Dedifferentiated amniotic fluid mesenchymal stem cell (primary cell): ENCODE results near the gene CPOX.
A peak's percentile ranks its signal among the peaks of the same experiment; 100 is the strongest.

Source experiments
- DNase-seq: peaks from one replicate; pipeline ENCODE4 v3.0.0-alpha.2; 2016; ENCODE audit errors: extremely low spot score

Gene CPOX

GRCh38 chr3:98596087-98596486 lies 2.7 kb upstream of the CPOX start:
- DNase-seq = no peak

- DNase-seq = no peak
Observed at GRCh38 chr3:98594628-98595324, 1.4 kb upstream of the CPOX start.

- DNase-seq = no peak
Observed at GRCh38 chr3:98592345-98592935, 971 bp downstream of the CPOX start.

DNA sequence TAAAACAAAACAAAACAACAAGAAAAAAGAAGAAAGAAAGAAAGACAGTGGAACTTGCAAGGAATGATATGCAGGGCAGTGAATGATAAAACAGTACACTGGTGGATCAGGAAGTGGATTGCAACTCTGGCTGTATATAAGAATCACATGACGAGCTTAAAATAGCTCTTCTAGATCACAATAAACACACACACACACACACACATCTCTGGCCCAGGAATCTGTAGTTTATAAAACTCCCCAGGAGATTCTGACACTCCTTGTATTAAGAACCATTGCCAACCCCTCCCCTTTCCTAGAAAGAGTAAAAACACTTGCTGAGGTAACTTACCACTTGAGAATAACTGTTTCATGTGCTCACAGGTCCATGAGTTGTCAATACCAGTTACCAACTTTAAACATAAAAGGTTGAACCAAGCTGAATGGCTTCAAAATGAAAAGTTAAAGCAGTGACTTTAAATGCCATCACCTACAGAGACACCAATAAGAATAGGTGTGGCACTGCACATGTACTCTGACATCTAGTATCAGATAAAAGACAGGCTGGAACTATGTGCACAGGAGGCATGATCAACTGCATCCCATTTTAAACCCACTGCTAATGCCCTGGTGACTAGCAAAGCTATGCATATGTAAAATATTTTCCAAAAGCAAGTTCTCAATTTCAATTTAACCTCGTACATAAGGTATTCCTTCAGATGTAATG lies 3.9 kb downstream of the CPOX start:
- DNase-seq = no peak

- no peak for DNase-seq
Observed at GRCh38 chr3:98588065-98588464, 5.3 kb downstream of the CPOX start.

DNA sequence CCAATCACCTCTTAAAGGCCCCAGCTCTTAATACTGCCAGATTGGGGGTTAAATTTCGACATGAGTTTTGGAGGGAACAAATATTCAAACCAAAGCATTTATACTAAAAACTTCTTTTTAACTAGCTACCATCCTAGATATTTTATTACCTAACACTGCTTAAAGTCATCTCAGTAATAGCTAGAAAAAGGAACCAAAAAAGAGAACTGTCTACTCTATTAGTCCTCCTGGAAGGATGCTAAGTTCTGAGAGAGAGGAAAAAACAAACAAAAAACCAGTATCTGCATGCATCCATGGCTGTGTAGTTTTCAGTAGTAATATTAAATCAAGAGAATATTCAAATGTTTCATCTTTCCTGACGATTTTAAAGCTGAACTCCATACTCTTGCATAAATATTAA lies 5.8 kb downstream of the CPOX start:
- DNase-seq = no peak

GRCh38 chr3:98584547-98584946 lies 8.9 kb downstream of the CPOX start:
- no peak for DNase-seq

DNA sequence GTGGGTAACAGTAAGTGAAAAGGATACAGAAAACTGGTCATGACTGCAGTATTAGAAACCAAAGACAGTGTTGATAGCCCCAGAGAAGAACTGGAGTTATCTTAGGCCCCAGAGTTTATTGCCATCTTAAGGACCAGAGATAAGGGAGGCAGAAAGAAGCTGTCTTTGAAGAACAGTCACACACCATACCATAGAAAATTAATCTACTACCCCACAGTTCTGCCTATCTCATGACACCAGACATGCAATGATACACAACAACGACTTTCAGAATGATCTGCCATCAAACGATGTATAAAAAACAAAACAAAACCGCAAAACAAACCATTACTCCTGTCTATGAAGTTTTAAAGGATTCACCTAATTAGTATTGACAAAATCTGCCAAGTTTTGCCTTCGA lies 9.6 kb downstream of the CPOX start:
- no peak for DNase-seq

- DNase-seq = no peak
Observed at GRCh38 chr3:98582042-98582441, 11.4 kb downstream of the CPOX start.

GRCh38 chr3:98581474-98581873 lies 11.9 kb downstream of the CPOX start:
- DNase-seq = no peak

DNA sequence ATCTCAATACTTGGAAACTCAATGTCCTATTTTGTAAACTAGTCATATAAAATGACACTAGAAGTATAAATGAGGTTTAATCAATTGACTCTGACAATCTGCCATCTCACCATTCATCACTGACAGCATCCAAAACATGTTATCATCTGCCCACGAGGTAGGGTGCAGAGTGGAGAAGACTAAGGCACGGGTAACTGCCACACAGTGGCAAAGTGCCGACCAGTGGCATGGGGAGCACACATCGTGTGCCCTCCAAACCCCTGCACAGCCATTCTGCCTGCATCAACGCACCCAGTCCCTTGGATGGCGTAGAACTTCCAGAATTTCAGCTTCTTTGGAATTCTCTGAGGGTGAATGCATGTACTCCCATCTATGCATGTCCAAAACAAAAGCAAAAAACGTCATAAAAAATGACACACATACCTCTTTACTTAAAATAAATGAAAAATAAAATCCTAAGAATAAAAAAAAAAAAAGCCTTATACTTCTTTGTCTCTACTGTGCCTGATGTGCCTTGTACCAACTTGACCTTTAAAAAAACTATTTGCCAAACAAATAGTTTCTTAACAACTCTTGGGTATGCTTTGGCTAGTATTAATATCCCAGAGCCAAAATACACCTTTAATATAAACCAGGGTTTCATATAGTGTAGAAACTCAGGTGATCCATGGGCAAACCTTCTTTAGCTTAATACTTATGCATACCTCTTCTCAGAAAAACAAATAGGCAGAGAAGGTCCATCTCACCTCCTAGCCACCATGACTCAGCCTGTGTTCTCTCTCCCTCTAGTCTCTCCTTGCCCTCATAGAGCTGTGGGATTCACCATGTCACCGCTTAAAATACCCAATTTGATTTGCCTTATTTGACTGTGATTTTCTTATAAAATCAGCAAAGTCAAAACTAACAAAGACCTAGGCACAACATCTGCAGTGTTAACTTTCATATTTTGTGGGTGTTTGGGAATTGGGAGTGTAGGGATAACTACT lies 12.7 kb downstream of the CPOX start:
- no peak for DNase-seq

- DNase-seq = no peak
Observed at GRCh38 chr3:98577178-98577895, 16.1 kb downstream of the CPOX start.

DNA sequence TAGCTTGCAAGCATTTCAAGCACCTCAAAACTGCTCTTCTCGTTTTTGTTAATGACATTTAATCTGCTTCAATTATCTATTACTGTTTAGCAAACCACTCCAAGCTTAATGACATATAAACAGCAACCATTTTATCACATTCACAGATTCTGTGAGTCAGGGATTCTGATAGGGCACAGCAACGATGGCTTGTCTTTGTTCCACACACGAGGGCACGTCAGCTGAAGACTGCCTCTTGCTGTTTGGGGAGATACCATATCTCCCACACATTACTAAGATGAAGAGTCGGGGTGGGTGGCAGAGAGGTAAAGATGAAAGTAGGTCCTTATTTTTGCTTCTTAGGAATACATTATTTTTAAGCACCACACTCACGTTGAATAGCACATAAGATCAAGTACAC lies 19.3 kb downstream of the CPOX start:
- DNase-seq = no peak

GRCh38 chr3:98573181-98573728 lies 20.2 kb downstream of the CPOX start:
- DNase-seq = peak; percentile 42

DNA sequence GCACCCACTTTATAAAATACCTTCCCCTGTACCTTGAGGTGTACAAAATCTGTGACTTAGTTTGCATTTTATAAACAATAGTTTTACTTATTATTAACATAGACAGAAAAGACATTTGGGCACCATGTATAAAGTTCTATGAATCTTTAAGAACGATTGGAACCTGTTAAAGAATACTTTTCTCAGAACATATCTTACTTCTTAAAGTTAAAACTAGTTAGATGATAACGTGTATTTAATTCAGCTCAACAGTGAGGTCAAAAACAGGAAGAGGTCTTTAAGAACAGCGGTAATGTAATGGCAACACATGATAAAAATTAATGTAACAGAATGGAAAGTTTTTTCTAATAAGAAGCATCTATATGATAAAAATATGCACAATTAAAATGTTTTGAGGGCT lies 25.0 kb downstream of the CPOX start:
- no peak for DNase-seq

DNA sequence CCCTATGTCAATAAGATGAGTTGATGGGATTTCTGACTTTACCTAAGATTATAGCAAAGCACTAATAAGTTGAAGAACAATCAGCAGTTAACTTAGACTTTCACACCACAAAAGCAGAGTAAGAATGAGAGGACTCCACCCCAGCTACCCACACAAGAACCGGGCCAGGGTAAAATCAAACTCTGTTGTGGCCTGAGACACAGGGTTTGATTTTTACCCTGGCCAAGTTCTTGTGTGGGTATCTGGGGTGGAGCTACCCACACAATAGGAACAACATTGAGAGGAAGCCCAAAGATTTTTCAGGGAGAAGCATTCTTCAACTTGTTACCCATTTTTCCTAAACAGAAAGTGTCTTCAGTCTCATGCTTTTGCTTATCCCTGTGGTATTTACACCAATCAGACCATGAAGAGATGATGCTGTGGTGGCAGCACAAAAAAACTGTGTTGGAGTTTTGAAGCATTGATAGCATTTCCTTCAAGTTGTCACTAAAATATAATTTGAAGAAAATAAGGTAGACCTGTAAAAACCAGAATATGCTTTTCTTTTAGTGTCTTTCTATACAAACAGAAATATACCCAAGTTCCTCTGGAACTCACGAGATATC lies 25.6 kb downstream of the CPOX start:
- no peak for DNase-seq

- no peak for DNase-seq
Observed at GRCh38 chr3:98565843-98566242, 27.6 kb downstream of the CPOX start.

GRCh38 chr3:98565237-98565643 lies 28.2 kb downstream of the CPOX start:
- DNase-seq = no peak

DNA sequence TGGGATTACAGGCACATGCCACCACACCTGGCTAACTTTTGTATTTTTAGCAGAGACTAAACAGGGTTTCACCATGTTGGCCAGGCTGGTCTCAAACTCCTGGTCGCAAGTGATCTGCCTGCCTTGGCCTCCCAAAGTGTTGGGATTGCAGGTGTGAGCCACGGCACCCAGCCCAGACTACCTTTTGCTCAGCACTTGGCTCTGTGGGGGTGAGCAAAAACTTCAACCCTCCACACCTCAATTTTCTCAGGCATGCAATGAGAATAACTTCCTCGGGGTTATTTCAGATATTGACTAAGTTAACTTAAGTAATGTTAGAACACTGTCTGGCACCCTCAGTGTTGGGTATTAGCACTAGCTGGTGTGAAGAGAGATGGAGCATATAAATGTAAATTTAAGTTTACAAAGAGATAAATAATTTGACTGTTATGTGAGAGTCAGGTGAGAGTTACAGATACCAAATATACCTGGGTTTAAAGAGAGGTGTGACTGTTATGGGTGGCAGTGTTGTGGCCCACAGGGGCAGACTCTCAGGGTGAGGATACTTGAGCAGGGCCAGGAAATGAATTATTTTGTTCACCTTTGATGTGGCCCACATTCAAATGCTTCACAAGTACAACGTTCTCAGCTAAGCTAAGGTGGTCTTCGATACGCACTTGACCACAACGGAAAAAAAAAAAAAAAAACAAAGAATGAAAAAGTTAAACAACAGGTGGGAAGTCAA lies 29.0 kb downstream of the CPOX start:
- no peak for DNase-seq
